Activated CD4-positive, alpha-beta T cell treated with anti-CD3 and anti-CD28 coated beads, Interleukin-2, amount 50 U/mL, for 1 hour (primary cell): ENCODE results near the gene GZMB.
"Not testable (repeated sequence)": the region's sequence is repeated elsewhere in the genome, so short reads cannot be mapped to it uniquely, and the experiment has no call there.

Experiments used
- DNase-seq: peaks from one replicate; pipeline ENCODE4 v3.0.0-alpha.2; 2020

GZMB gene, protein sequence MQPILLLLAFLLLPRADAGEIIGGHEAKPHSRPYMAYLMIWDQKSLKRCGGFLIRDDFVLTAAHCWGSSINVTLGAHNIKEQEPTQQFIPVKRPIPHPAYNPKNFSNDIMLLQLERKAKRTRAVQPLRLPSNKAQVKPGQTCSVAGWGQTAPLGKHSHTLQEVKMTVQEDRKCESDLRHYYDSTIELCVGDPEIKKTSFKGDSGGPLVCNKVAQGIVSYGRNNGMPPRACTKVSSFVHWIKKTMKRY

DNA sequence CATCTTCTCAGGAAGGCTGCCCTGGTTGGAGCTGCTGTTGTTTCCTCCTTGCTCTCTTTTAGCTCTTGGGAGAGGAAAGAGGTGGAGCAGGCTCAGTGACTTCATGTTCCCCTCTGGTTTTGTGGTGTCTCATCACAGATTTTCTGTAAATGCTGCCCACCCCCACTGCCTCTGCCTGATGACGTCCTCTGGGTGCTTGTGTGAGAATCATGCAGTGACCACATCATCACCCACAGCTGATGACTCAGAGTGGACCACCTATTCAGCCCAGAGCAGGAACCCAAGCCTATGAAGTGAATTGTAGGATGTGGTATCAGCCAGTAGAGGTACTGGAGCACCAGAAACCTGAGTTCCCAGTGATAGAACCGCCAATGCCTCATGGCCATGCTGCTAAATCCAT is at the start of gene GZMB:
Gene GZMB (minus strand): TSS at position 33 of the 400 bp plus-strand sequence. CDS start 30 bp downstream, at position 3.
- DNase-seq = no peak

DNA sequence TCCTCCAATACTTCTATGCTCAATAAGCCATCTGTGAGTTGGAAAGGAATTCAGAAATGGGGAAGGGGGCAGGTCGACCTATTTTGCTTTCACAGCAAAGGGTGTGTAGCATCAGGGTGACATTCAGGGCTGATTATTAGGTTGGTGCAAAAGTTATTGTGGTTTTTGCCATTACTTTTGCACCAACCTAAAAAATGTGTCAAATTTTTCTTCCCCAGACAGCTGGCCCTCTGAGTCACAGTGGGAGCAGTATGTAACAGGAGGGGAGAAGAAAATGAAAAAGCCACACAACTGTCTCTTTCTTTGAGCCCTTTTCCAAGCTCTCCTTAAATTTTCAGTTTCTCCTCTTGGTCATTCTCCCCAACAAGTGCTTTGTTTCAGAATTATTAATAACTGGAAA is 47.1 kb upstream of the GZMB start:
- no peak for DNase-seq

DNA sequence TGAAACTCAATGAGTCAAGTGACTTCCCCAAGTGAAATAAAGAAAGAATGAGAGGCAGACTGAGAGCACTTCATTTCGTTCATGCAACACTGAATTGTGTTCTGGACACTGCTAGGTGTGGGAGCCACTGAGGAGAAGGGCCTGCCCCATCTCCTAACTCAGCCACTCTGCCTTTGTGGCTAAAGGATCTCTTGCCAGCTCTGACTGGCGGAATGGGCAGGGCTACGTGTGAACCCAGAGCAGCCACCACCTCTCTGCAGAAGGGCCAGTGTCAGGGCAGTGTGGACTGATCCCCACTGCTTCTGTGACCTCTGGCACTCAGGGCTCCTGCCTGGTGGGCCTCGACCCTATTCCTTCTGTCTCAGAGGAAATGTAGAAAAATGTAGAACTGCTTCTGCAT is 46.5 kb upstream of the GZMB start:
- DNase-seq = no peak

DNA sequence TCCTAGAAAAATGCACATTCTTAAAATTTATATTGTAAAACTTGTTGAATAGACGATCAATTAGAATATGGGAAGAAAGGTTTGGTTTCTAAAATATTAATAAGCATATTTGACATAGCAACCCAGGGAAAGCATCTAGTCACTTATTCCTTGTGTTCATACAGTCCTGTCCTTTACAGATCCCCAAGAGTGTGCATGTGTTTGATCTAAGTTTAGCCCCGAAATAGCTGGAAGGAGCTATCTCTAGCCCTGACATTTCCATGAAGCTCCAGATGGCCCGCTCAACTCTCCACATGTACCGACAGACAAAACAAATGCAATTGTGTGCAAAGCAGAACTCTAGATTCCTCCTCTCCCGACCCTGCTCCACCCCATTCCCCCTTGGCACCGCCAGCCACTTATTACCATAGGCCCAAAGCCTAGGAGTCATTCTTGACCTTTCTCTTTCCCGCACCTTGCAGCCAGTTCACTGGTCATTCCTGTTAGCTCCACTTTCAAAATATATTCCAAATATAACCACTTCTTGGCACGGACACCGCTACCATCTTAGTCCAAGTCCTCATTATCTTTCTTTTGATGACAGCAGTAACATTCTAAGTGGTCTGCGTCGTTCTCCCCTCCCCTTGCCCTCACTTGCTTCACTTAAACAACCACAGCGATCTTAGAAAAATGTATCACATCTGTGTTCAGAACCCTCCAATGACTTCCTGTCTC is 45.4 kb upstream of the GZMB start:
- no peak for DNase-seq

DNA sequence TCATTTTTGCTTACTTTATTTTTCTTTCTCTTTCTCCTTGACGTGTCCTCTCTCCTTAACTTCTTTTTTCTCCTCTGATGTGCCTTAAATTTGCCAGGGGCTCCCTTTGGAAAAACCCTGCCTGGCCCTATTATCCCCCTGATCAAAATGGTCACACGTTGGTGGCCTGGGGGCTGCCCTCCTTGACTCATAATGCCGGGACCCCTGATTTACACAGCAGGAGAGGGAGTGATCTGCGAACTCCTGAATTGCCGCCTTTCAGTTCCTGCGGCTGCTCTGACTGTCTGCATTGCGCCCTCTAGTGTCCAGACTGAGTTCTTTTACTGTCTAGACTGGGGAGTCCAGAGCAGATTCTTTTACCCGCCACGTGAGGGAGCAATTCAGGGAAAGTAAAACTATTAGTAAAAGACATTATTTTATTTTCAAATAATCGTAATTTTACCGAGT is 44.8 kb upstream of the GZMB start:
- peak; percentile 64 for DNase-seq

DNA sequence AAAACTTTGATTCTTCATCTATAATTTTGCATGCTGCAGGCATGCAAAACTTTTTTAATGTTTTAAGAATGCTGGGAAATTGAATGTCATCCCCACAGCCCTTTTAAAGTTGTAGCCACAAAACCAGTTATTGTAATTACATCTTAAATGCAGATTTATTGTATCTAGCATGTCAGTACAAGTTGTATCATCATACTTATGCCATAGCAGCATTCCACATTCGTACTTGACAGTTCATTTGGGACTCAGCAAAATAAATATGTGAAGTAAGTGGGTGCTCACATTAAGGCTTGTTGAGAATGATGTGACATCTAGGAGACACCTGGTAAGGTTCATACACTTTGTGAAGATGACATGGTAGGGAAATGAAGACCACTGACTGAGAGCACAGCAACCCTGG is 44.0 kb upstream of the GZMB start:
- DNase-seq = no peak

DNA sequence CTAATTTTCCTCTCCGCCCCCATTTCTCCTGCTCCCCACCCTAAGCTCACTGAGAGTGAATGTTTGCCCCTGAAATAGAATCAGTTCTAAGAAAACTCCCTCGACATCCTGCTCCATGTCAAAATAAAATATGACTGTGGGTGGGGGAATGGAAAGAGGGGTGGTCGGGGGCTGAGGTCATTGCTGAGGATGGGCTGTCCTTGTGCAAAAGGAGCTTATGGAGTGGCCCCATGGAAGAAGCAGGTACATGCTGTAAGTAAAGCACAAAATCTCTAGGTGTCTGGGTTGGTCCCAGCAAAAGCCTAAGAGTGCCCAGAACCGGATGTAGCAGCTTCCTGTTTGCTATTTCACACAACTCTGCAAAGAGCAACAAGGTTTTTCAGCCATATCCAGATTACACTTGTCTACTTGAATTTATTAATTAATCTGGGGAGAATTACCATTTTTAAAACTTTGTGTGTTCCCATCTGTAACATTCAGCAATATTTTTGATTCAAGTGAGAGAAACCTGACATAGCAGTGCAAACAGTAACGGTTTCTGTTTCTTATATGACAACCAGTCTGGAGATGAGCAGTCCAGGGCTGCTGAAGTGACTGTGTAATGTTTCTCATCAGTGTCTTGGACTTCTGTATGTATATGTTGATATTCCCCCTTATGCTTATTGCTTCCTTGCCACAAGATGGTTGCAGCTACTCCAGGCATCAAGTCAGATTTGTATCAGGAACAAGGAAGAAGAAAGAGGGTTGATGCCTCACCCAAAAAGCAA is 40.4 kb upstream of the GZMB start:
- no peak for DNase-seq

DNA sequence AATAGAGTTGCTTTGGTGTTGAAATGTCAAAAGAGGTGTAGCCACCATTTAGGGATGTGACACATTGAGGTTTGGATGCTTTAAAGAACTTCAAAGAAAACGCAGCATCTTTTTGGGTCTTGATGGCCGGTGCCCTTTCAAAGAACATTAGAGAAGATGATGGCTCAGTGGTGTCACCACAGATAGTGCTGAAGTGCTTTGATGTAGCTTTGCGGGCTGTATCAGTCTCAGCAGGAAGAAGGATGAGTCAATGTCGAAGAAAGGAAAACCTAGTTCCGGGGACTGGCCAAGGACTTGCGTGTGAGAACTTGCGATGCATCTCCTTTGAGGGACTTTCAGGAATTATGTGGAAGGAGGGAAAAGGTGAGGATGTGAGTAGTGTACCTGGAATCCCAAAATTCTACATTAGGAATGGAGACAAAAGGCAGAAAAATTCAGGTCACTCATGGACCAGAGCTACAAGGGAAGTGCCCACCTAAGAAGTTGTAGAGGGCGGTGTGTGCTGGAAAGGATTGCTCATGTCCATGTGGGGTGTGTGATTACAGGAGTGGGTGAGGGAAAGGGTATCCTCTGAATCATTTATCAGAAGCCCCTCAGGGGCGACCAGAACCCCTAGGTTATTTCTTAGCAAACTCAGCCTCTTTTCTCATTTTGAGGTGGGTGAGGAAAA is 39.7 kb upstream of the GZMB start:
- DNase-seq = peak; percentile 45

DNA sequence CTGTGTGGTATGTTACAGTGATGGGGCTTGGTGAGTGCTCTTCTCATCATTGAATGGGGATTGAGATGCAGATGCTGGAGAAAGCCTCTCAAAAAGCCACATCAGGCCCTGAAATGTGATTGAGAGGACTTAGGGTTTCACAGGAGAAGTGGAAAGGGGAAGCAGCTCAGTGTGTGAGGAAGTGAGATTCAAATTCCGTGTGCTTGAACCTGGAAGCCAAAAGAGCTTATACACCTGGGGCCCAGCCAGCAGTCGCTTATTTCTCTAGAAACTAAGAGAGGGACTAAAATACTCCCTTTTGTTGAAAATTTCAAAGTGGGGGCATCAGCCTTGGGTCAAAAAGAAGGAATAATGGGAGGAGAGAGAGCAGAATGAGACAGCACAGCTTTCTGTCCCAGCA is 39.1 kb upstream of the GZMB start:
- no peak for DNase-seq

DNA sequence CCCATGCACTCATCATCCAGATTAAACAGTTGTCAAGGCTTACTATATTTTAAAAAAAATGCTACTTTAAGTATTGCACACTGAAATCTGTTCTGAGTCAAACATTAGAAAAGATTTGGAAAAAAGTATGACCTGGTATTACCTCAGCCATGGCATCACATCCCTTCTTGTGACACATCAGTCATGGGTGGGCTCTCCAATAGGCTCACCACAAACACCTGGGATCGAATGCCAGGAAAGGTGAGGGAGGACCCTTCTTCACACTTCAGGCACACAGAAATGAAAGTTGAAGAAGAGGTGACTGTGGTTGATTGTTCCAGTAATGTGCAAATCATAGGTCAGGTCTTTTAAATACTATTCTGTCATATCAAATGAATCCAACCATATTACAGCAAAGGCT is 36.6 kb upstream of the GZMB start:
- DNase-seq = no peak

DNA sequence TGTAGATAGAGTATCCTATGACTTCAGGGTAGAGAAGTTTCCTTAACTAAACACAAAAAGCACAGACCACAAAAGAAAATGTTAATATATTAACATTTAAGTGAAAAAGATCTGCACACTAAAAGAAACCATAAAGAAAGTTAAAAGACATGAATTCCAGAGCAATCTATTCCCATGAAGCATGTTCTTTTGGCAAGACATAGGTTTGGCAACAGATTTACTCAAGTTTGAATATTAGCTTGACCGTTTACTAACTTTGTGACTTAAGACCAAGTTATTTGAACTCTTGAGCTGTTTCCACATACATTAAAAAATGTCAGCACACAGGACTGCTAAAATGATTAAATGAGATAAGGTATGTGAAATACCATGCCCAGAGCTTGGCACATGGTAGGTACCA is 35.7 kb upstream of the GZMB start:
- DNase-seq = no peak

DNA sequence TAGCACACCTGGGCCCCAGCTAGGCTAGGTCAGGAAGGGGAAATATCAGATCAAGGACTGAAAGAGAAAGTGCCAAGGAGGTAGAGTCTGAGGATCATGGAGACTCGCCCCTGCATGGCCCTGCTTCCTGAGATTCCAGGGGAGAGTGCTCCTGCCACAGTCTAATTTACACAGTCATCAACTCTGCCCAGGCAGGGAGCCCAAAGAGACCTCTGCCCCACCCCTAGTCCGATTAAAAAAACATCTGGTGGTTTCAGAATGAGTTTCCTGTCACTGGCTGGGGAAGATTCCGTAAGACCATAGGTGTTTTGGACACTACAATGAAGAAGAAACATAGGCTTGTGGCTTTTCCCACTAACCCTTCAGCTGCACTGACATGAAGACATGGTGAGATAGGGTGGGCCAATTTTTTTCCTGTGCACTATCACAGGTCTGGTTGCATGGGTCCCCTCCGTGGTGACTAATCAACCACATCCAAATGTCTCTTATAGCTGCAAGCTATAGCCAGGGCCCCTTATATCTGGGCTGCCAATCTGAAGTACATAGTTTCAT is 31.5 kb upstream of the GZMB start:
- no peak for DNase-seq

DNA sequence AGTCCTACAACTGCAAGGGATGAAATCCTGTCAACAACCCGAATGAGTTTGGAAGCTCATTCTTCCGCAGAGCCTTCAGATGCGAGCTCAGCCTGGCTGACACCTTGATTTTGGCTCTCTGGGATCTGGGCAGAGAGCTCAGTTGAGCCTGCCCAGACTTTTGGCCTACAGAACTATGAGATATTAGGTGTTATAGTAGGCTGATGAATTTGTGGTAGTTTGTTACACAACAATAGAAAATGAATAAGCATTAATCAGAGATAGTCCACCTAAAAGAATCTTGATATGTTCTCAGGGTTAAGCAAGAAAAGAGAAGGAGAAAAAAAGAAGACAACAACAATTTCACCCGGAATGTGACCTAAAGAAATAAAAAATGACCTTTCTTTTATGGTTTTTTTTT is 30.4 kb upstream of the GZMB start:
- DNase-seq = no peak

DNA sequence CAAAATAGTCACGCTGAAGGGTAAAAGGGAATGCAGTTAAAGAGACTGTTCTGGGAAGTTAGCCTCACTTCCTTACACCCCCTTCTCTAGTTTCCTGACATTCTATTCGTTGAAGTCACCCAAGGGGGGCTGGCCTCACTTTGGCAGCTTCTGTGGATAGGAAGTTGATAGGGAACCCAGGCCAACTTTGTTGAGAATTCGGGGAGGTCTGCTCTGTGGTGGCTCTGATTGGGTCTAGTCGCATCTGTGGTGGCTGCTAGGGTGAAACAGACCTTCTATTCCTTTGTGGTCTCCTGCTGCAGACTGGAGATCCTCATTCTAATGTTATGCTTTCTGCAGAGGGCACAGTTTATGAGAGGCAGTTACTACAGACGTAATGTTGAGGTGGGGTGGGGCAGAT is 28.8 kb upstream of the GZMB start:
- no peak for DNase-seq

DNA sequence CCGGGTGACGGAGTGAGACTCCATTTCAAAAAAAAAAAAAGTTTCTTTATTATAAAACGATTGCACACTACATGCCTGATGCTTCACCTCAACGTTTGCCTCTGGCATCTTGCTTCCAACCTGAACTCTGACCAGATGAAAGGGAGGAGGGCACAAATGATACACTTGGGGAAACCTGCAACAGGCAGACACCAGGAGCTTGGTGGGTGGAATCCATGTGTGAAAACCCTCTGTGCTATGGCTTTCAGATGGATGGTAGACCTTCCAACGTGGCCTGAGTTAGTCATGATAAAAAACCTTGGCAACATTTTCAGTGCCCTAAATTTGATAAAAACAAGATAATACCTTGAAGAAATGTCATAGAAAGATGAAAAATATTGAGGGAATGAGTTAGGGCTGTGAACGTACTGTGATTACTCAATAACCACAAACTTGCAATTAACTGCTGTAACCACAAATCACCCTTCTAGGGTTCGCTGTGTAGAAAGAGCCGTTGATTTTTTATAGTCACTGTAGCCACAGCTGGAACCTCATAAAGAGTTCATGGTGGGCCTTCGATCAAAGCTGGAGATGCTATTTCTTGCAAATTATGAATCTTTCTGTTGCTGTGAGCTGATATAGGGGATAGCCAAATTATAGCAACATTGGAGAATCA is 26.1 kb upstream of the GZMB start:
- DNase-seq = no peak

DNA sequence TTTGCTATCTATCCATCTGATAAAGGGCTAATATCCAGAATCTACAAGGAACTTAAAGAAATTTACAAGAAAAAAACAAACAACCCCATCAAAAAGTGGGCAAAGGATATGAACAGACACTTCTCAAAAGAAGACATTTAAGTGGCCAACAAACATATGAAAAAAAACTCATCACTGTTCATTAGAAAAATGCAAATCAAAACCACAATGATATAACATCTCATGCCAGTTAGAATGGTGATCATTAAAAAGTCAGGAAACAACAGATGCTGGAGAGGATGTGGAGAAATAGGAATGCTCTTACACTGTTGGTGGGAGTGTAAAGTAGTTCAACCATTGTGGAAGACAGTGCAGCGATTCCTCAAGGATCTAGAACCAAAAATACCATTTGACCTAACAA is 14.4 kb upstream of the GZMB start:
- not testable (repeated sequence) for DNase-seq

DNA sequence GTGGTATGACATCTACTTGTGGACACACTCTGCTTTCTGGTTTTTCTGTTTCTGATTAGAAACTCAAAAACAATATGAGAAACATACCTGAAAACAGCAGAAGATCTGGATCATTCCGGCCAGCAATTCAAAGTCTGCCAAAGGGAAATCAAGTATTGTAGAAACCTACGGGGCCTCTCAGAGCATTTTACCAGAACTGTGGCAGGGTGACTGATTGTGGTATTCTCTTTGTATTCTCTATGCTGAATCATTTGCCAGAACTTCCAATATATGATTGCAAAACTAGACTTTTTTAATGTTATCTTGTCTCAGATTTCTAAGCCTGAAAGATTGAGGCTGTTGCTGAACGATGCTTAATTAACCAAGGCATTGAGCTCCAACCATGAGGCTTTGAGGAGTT is 5.9 kb upstream of the GZMB start:
- no peak for DNase-seq

DNA sequence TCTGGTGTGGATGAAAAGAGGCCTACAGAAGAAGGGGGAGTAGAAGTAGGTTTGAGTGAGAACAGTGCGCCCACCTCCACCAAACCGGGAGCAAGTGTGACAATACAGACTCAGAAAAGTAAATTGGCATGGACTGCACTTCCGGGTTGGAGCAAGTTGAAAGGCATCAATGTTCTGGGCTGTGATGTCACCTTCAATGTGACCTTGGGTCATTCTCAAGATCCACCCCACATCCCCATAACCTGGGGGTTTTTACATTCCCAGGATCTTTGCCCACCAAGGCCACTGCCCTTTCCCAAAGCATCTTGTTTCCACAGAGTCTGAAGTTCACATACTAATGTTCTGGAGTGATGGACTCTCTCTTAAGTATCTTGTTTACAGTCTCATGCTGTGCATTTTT is 5.3 kb upstream of the GZMB start:
- no peak for DNase-seq

DNA sequence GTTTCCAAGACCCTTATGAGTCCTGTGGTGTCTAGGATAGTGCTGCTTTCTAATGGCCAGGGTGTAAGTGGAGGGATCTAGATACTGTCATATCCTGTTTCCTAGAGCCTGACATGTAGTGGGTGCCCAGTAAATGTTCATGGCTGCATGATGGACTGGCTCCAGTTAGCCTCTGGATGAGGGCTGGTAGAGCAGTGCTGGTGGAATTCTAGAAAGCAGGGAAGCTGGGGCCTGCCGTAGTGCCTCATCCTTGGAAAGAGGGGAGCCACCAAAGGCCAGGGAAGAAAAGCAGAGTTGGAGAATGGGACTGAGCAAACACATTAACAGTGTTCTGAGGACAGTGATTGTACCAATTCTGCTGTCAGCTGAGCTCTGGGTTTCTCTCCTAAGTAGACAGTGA is 637 bp downstream of the GZMB start:
- no peak for DNase-seq

DNA sequence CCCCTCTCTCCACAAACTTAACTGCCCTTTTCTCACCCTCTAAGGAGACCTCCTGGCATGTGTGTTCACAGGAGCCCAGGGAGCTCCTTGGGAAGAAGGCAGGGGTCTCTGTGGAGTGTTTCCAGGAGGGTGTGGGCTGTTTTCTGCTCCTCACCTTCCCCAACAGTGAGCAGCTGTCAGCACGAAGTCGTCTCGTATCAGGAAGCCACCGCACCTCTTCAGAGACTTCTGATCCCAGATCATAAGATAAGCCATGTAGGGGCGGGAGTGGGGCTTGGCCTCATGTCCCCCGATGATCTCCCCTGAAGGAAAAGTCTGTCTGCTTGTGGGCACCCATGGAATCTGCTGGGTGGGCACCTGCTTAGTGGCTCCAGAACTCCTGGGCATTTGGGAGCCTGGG is 1.2 kb downstream of the GZMB start:
- no peak for DNase-seq

DNA sequence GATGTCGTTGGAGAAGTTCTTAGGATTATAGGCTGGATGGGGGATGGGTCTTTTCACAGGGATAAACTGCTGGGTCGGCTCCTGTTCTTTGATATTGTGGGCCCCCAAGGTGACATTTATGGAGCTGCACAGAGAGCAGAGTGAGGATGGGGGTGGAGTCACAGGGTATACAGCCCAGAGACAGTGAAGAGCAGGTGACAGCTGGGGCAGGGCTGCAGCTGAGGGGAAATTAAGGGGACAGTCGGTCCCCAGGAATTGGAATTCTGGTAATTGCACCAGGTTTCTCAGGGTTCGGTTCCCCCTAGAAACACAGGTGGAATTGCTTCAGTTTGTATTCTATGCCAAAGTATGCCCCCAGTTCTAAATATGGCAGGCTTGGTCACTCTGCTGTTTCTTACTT is 1.7 kb downstream of the GZMB start:
- no peak for DNase-seq

DNA sequence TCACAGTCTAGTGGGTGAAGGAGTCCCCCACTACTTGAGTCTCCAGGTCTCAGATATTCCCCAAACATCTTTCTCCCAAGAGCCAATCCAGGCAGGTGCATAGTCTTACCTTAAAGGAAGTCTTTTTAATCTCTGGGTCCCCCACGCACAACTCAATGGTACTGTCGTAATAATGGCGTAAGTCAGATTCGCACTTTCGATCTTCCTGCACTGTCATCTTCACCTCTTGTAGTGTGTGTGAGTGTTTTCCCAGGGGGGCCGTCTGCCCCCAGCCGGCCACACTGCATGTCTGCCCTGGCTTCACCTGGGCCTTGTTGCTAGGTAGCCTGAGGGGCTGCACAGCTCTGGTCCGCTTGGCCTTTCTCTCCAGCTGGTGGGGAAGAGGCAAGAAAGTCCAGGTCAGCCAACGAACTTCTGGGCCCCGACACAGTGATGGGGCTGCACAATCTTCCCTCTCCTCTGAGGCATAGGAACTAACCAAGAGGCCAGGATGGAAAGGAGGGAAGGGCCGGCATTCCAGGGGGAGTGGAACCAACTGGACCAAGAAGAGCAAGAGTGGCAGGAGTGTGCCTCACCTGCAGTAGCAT is 2.1 kb downstream of the GZMB start:
- DNase-seq = no peak
